Measurements from ENCODE around the gene ADRA2A. TPM values are rescaled to one million over a fixed set of nuclear protein-coding genes. Genes with fewer than 3 reads are reported as not detected.

The ADRA2A gene
- 1 to 10 TPM; 2.9 to 9.7 (median 5.3) TPM for total RNA-seq

- intact Hi-C loops (cut with DNase I; ENCODE audit: low total_unique reads): no loop called here
- TF ChIP-seq POLR2A (IDR thresholded peaks at IDR 0.05) (no peak), CTCF (IDR thresholded peaks at IDR 0.05) (no peak)
- WGBS, 2 donors: 1 to 2% methylated on average over 40 to 49 of the region's 79 CpGs
- peak within 1 kb of the TSS; percentile 26 for H3K4me3 ChIP-seq (ENCODE audit: low read depth, poor library complexity, severe bottlenecking)
- DNase-seq (ENCODE audit: low spot score in 2 of 2): peak in 1 of 2 donors; percentile 89
Observed at GRCh38 chr10:111076682-111077478, at the start of gene ADRA2A. TSS of gene ADRA2A (plus strand) at chr10:111077029. CDS start at chr10:111077997, 968 bp downstream.

GRCh38 chr10:111030042-111030750 is 46.6 kb upstream of the ADRA2A start:
- WGBS, 2 donors: 92 to 97% methylated on average over 9 of the region's 9 CpGs
- TF ChIP-seq POLR2A (IDR thresholded peaks at IDR 0.05) (no peak), CTCF (IDR thresholded peaks at IDR 0.05) (no peak)
- peak in 1 of 2 donors; percentile 68 for DNase-seq (ENCODE audit: low spot score in 2 of 2)
- intact Hi-C loops (cut with DNase I; ENCODE audit: low total_unique reads): no loop called here
- no peak overlapping the region for H3K4me3 ChIP-seq (ENCODE audit: low read depth, poor library complexity, severe bottlenecking)

GRCh38 chr10:111034598-111035310 is 42.1 kb upstream of the ADRA2A start:
- H3K4me3 ChIP-seq (ENCODE audit: low read depth, poor library complexity, severe bottlenecking): no peak overlapping the region
- intact Hi-C loops (cut with DNase I; ENCODE audit: low total_unique reads): no loop called here
- DNase-seq (ENCODE audit: low spot score in 2 of 2): no peak
- 90 to 91% methylated on average over 2 of the region's 2 CpGs for WGBS, 2 donors
- TF ChIP-seq POLR2A (IDR thresholded peaks at IDR 0.05) (no peak), CTCF (IDR thresholded peaks at IDR 0.05) (no peak)

GRCh38 chr10:111035542-111035941 is 41.3 kb upstream of the ADRA2A start:
- TF ChIP-seq POLR2A (IDR thresholded peaks at IDR 0.05) (no peak), CTCF (IDR thresholded peaks at IDR 0.05) (no peak)
- no peak for DNase-seq (ENCODE audit: low spot score in 2 of 2)
- intact Hi-C loops (cut with DNase I; ENCODE audit: low total_unique reads): no loop called here
- no peak overlapping the region for H3K4me3 ChIP-seq (ENCODE audit: low read depth, poor library complexity, severe bottlenecking)

- no peak for DNase-seq (ENCODE audit: low spot score in 2 of 2)
- H3K4me3 ChIP-seq (ENCODE audit: low read depth, poor library complexity, severe bottlenecking): no peak overlapping the region
- TF ChIP-seq CTCF (IDR thresholded peaks at IDR 0.05) (no peak), POLR2A (IDR thresholded peaks at IDR 0.05) (no peak)
- intact Hi-C loops (cut with DNase I; ENCODE audit: low total_unique reads): no loop called here
Observed at GRCh38 chr10:111037858-111038257, 39.0 kb upstream of the ADRA2A start.
